Endometrial microvascular endothelial cells (primary cell): ENCODE measurements around the gene TMBIM1. TPM values are rescaled to one million over a fixed set of nuclear protein-coding genes. Genes with fewer than 3 reads are reported as not detected.

Source experiments
- in situ Hi-C: cut with HindIII; loops from 2 replicates; pipeline ENCODE4 v1.10.0; 2017; ENCODE audit warnings: low sequenced_read_pairs, low pct_unique_long_range_greater_than_20kb; ENCODE audit errors: inconsistent ontology term
- total RNA-seq: library from RNA; depleted of rRNA; stranded (reverse); fragments of >200 nt; gene quantifications from one replicate; pipeline ENCODE4 v1.2.3, GENCODE V29; 2015; ENCODE audit errors: inconsistent ontology term

TMBIM1 gene
- total RNA-seq, 1 donor from 2014 or later, result 106 TPM

- in situ Hi-C loops, result no loop called here
Measured at GRCh38 chr2:218263817-218264641, 28.3 kb downstream of the TMBIM1 start.

GRCh38 chr2:218262631-218263586 lies 29.4 kb downstream of the TMBIM1 start:
- in situ Hi-C loops, result no loop called here

- in situ Hi-C loops, result no loop called here
Measured at GRCh38 chr2:218262237-218262600, 30.1 kb downstream of the TMBIM1 start.

- in situ Hi-C loops, result no loop called here
Measured at GRCh38 chr2:218261423-218262236, 30.7 kb downstream of the TMBIM1 start.

GRCh38 chr2:218260742-218261422 lies 31.4 kb downstream of the TMBIM1 start, which contains the start of gene GPBAR1:
Gene GPBAR1 (plus strand): TSS chr2:218261015. CDS start chr2:218262725, 1,710 bp downstream.
- in situ Hi-C loops, result no loop called here

- in situ Hi-C loops, result no loop called here
Measured at GRCh38 chr2:218260166-218260565, 32.1 kb downstream of the TMBIM1 start.

- in situ Hi-C loops, result no loop called here
Measured at GRCh38 chr2:218259099-218259961, 33.0 kb downstream of the TMBIM1 start.

- in situ Hi-C loops, result no loop called here
Measured at GRCh38 chr2:218257390-218257981, 34.8 kb downstream of the TMBIM1 start.

- in situ Hi-C loops, result no loop called here
Measured at GRCh38 chr2:218256612-218257350, 35.5 kb downstream of the TMBIM1 start.

GRCh38 chr2:218255446-218255845 lies 36.9 kb downstream of the TMBIM1 start:
- in situ Hi-C loops, result no loop called here

- in situ Hi-C loops, result no loop called here
Measured at GRCh38 chr2:218253232-218253625, 39.1 kb downstream of the TMBIM1 start.

GRCh38 chr2:218252509-218253231 lies 39.6 kb downstream of the TMBIM1 start:
- in situ Hi-C loops, result no loop called here

- in situ Hi-C loops, result no loop called here
Measured at GRCh38 chr2:218249691-218250090, 42.6 kb downstream of the TMBIM1 start.

GRCh38 chr2:218245214-218245613 lies 47.1 kb downstream of the TMBIM1 start:
- in situ Hi-C loops, result no loop called here

- in situ Hi-C loops, result no loop called here
Measured at GRCh38 chr2:218244665-218245064, 47.6 kb downstream of the TMBIM1 start.

GRCh38 chr2:218244204-218244603 lies 48.1 kb downstream of the TMBIM1 start:
- in situ Hi-C loops, result no loop called here
